GM18870 (cell line): ENCODE data around the gene GUCA2B.

Experiments used
- ATAC-seq: cut with Tn5 transposase; IDR thresholded peaks from one replicate; pipeline ENCODE4 v1.9.1; 2021; ENCODE audit warnings: moderate library complexity; ENCODE audit not compliant: unreplicated experiment

The GUCA2B gene

GRCh38 chr1:42142894-42143675 lies 10.1 kb upstream of the GUCA2B start:
- no peak for ATAC-seq

DNA sequence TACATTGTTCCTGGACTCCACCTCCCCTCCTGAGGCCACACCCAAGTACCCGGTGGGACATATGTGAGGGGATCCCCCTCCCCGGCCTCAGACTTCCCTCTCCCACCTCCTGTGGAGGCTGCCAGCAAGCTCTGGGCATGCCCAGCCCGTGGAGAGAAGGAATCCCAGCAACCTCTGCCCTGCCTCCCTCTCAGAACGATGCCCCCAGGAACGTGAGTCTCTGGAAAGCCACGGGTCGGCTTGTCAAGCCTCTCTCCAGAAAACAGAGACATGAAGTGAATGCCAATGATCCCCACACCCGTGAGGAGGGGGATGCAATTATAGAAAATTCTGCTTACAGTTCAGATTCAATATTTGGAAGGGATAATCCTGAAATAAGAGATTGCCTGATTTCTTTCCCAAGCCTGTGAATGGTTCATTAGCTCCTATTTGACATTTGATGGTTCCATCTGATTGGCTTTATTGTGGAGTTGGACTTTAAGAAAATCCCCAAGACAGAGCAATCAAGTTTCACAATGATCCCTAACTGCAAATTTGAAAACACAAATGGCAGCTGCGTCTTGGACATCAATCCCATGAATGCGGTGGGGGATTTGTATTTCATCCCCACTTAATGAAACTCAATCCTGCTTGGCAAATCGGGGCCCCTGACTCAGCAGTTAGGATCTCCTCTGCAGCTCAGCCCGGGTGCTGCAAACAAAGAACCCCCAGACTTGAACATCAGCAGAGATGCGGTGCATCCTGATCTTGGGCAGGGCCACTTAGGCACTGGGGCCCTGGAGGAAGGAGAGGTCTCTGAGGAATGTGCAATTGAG lies 9.1 kb upstream of the GUCA2B start:
- ATAC-seq = no peak

DNA sequence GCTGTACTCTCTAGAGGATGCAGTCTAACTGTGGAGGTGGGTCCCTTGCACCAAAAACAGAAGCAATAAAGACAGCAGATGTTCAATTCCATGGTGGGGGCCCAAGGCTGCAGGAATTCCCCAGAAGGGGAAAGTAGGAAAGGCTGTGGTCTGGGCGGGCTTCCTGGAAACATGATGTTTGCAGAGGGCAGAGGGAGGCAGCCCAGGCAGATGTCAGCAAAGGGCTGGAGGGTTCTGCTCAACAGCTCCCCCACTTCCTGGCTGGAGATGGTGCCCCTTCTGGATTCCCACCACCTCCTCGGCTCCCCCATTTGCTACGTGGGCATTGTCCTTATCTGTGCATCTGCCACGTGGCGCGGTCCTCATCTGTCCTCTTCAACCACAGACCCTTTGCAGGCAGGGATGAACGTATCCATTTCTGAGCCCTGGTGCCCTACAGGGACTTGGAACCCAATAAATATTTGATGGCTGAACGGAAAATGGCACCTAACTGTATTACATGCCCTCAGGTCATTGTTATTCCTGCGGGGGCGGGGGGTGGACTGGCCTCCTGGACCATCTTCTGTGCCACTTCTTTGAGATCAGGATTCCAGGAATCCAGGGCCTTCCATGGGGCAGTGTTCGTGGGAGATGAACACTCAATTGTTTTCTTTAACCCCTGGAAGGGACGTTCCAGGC lies 8.4 kb upstream of the GUCA2B start:
- ATAC-seq = no peak

DNA sequence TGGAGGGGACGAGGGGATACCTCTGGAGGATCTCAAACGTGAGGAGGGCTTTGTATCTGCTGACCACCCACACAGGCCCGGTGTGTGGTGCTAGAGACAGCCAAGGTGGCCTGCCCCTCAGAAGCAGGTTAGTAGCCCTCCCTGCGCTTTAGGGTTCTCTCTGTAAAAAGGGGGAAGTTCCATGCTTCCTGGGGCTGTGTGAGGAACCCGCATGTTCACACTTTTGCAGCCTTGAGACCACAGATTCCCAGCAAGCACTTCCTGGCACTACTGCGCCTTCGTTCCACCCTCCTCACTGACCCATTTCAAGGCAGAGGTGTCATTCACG lies 7.9 kb upstream of the GUCA2B start:
- ATAC-seq = no peak

DNA sequence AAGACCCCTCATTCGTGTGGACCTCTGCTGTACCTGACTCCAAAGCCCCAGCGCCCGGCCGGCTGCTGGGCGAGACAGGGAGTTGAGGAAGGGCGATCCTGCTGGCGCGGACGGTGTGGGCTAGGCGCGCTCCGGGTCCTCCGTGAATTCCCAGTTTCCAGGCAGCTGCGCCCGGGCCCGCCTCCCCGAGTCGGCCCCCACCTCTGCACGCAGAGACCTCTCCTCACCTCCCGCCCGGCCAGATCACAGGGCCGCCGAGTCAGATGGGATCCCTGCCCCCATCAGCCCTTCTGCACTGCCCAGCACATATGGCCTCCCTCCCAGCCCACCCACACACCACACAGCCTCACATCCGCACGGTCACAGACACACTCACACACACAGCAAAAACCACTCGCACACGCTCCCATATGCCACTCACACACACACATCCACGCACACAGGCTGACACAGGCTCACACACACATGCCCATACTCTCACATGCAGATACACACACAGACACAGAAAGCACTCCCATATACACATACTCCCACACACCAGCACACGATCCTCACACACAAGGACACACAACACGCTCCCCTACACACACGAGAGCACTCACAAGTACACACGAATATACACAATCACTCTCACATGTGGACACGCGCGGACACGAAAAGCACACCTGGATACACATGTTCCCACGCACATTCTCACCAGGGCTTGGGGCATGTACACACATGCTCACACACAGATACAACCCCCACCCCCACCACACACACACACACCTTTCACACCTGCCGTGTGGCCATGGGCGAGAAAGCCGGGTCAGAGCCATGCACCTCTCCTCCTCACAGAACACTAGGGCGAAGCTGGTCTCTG lies 7.2 kb upstream of the GUCA2B start:
- no peak for ATAC-seq

GRCh38 chr1:42146626-42147320 lies 6.4 kb upstream of the GUCA2B start:
- ATAC-seq = no peak

GRCh38 chr1:42148166-42148565 lies 5.0 kb upstream of the GUCA2B start:
- no peak for ATAC-seq

DNA sequence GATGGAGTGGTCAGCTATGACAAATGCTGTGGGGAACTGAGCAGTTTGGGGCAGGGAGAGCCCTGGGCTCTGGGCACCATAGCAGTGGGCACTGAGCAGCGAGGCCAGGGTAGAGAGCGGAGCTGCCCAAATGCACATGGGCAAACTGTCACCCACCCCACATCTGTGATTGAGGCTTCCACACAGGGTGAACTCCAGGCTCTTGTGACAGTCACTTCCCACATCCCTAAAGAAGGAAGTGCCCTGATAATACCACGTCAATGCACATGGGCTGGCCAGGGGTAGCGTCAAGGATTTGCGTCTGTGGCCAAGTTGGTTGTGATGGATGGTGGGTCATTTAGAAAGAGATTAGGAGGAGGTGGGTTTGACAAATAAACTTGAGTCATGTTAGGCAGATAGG lies 2.6 kb upstream of the GUCA2B start:
- ATAC-seq = no peak

- no peak for ATAC-seq
Observed at GRCh38 chr1:42152119-42152518, 1.1 kb upstream of the GUCA2B start.

DNA sequence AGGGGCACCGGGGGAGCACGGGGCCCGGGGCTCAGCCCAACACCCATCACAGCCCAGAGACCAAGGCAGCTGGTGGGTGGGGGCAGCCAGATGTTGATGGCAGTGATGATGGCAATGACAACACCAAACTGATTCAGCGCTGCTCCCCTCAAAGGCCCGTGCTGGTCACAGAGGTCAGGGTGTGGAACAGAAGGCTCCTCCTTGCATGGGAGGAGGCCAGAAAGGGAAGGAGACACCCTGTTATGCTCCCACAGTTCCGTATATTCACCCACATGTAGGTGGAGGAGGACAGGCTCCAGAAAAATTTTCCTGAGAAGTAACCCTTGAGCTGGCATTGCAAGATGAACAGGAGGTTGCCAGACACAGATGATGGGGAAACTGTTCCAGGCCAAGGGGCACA lies 414 bp downstream of the GUCA2B start:
- no peak for ATAC-seq

- no peak for ATAC-seq
Observed at GRCh38 chr1:42154685-42155084, 1.5 kb downstream of the GUCA2B start.

DNA sequence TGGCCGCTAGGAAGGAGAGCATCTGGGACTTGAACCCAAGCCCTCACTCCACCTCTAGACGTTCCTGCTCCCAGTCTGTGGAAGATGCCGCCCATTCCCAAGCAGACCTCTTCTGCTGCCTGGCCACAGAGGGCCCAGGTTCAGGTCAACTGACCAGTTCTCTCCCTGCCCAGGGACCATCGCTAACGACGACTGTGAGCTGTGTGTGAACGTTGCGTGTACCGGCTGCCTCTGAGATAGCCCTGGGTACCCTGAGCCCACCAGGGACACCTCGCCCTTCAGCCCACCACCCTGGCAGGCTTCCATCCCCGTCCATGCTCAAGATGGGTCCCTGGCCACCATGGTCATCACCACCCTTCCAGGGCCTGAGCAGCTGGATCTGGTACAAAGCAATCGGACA lies 2.2 kb downstream of the GUCA2B start:
- ATAC-seq = no peak

DNA sequence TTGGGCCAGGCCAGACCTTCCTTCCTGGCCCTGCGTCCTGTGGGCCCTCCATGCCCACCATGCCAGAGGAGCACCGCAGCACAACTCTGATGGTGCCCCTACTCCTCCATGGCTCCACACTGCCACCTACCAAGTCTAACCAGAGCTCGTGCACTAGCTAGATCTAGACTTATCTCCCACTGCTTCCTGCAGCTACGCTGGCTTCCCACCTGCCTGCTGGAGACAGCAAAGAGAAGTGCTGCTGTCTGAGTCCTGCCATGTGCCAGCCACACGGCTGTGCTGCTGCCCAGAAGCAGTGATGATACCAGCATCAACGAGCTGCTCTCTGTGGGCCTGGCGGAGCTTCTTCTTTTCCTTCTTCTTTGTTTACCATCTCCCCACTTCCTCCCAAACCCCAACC lies 4.5 kb downstream of the GUCA2B start:
- no peak for ATAC-seq

- no peak for ATAC-seq
Observed at GRCh38 chr1:42158189-42158588, 5.0 kb downstream of the GUCA2B start.

DNA sequence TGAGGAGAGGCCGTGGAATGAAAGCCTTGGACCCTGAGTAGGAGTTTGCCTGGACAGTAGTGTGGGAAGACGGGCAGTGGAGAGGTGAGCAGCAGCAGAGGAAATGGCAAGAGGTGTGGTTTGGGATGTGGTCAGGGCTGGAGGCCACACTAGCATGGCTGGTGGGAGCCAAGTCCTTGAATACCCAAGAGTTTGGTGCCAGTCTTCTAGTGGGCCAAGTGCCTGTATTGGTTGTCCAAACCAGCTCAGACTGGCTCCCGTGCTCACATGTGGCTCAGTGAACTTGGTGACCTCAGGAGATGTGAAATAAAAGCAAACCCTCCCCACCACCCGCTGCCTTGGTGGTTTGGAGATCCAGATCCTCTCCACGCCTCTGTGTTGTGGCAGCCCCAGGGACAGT lies 9.0 kb downstream of the GUCA2B start:
- ATAC-seq = no peak

DNA sequence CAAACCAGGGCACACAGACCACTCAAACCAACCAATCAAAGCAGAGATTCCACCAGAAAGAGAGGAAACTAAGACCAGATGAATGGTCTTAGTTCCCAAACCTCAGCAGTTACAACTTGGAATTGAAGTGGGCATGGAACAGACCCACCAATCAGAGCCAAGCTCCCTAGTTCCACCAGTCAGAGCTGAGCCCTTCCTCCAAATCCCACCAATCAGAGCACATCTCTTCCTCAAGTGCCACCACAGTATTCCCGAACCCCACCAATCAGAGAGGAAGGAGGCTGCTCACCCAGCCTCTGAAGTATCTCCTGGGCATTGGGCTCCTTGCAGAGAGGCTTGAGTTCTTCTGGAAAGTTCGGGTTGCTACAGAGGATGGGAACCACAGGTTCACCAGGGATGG lies 9.9 kb downstream of the GUCA2B start:
- no peak for ATAC-seq

DNA sequence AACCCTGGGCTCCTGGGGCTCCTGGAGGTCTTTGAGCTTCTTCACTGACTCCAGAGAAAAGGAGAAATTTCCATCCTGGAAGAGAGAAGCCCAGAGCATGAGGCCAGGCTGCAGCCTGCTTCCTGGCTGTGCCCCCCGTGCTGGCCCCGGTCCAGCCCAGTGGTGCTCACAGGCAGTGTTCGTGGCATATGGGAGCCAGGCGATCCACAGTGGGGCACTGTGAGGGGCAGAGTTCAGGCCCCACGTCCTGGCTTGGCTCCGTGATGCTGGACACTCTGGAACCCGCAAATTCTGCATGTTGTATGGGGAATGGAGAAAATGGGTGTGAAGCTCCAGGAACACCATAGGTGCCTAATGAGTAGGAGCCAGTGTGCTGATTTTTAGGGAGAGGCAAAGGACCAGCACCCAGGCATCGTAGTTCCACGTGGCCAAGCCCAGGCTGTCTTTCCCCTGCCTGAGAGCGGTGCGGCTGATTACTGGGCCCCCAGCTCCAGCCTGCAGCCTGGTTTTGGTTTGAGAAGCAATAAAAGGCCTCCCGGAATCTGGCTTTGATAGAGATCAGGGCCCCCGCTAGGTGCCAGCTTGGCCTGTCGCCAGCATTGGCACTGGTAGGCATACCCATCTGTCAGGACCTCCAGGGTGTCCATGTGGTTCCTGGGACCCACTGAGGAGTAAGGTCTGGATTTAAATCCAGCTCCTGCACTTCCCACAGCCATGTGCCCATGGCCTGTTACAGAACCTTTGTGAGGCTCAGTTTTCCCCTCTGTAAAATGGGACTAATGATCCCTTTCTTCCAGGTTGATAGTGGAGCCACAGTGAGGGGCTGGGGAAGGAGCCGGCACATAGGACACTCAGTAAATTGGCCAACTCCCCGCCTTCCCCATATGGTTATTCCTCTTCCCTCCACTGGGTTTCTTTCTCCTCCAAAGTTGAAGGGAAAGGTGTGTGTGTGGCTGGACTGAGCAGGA lies 10.6 kb downstream of the GUCA2B start:
- ATAC-seq = no peak

- no peak for ATAC-seq
Observed at GRCh38 chr1:42164551-42165420, 11.6 kb downstream of the GUCA2B start, which contains the start of gene GUCA2A. Gene GUCA2A (minus strand): TSS chr1:42164745. CDS start chr1:42164712, 33 bp downstream.
